ENCODE data around the gene PRPF40B.

Gene PRPF40B

DNA sequence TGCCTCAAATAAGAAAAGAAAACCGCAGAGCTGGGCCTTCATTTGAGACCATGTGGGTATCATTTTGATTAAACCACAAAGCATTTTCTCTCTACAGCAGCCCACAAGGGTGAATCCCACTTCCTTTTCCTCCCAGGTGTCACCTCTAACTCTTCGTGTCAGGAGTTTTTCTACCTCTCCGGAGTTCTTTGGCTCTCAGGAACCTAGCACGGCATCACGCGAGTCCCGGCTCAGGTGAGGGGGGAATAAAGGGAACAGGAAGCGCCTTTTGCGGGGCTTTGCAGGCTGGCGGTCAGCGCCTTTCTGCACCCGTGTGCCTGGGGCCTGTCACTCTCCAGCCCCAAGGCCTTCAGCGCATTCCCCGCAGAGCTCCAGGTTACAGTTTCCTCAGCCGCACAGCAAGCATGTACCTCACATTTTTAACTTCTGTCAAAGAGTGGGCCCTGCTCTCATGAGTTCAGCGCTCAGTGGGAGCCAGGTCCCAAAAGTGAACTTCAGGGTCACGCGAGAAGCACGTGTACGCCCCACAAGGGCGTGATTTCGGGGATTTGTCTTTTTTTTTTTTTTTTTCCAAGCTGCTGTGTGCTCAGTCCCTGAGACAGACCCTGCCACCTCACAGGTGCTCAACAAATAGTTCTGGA is 740 bp upstream of the PRPF40B start:
- TF ChIP-seq ZFX (IDR thresholded peaks at IDR 0.05; ENCODE audit: borderline replicate concordance) = no peak
- TF ChIP-seq, protein P1, sequence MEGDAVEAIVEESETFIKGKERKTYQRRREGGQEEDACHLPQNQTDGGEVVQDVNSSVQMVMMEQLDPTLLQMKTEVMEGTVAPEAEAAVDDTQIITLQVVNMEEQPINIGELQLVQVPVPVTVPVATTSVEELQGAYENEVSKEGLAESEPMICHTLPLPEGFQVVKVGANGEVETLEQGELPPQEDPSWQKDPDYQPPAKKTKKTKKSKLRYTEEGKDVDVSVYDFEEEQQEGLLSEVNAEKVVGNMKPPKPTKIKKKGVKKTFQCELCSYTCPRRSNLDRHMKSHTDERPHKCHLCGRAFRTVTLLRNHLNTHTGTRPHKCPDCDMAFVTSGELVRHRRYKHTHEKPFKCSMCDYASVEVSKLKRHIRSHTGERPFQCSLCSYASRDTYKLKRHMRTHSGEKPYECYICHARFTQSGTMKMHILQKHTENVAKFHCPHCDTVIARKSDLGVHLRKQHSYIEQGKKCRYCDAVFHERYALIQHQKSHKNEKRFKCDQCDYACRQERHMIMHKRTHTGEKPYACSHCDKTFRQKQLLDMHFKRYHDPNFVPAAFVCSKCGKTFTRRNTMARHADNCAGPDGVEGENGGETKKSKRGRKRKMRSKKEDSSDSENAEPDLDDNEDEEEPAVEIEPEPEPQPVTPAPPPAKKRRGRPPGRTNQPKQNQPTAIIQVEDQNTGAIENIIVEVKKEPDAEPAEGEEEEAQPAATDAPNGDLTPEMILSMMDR (IDR thresholded peaks at IDR 0.05) = no peak
- peak overlapping the region; percentile 78 for H3K27ac ChIP-seq

DNA sequence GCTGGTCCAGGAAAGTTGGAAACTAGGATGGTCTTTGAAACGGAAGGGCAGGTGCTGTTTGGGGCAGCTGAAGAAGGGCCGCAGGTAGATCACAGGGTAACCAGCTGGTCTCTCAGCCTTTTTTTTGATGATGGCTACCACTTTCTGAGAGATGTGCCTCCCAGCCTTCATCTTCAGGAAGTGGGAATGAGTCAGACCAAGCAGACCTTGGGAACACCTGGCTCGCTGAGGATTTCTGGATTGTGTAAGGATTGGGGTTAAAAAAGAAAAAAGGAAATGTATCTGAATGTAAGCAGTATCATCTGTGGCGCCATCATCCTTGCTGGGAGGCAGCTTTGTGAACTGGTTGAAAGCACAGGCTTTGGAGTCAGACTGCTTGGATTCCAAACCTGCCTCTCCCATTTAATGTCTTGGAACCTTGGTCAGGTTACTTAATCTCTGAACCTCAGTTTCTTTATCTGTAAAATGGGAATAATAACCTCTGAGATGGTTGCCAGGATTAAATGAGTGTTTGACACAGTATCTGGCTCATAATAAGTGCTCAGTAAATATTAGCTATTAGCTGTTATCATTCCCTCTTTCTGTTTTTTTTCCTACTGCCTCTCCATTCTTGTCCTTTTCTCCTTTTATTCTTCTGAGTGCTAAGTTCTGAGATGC is 1.7 kb downstream of the PRPF40B start:
- H3K27ac ChIP-seq = peak overlapping the region; percentile 78
- TF ChIP-seq, protein P1 (IDR thresholded peaks at IDR 0.05) = no peak
- no peak for TF ChIP-seq ZFX (IDR thresholded peaks at IDR 0.05; ENCODE audit: borderline replicate concordance)

DNA sequence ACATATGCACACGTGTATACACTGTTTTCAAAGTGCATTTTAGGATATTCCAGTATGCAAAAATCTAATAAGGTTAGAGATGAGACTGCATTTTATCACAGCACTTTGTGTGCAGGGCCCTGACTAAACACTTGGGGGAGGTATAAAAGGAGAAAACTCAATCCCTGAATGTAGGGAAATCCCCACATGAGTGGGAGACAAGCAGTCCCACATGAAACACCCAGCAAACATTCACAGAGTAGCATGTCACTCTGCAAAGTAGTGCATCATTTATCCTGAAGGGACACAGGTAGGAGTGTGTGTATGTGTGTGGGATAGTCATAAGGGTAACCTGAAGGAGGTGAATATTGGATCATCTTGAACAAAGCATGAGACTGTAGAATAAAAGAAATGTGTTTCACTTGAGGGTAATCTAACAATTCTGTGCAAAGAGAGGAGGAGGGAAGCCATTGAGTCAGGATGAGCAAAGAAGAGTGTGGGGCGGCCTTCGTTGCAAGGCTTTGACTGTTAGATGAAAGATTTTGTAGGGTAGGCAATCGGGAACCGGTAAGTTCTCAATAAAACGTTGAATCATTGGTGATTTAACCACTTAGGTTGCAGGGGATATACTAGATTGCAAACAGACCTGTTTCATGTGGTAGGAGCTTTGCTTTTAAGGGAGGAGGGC is 2.9 kb downstream of the PRPF40B start:
- TF ChIP-seq ZFX (IDR thresholded peaks at IDR 0.05; ENCODE audit: borderline replicate concordance) = no peak
- TF ChIP-seq, protein P1 (IDR thresholded peaks at IDR 0.05) = no peak

DNA sequence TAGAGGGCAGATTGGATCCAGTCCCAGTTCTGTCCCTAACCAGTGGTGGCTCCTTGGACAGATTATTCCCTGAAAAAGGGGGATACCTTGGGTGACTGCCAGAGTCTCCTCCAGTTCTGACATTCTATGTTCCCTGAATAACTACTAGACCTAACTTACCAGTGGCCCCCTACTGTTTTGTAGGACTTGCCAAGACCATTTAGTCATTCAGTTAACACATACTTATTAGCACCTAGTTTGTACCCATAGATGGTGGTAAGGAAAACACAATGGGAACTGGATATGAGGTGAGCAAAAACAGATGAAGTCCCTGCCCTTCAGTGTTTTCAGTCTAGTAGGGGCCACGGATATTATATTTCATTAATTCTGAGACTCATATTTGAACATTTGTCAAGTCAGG is 3.5 kb downstream of the PRPF40B start:
- H3K27ac ChIP-seq = no peak overlapping the region
- TF ChIP-seq, protein P1 (IDR thresholded peaks at IDR 0.05) = no peak
- no peak for TF ChIP-seq ZFX (IDR thresholded peaks at IDR 0.05; ENCODE audit: borderline replicate concordance)

More for the DNA sequence above, 2.9 kb downstream of the PRPF40B start:
- H3K27ac ChIP-seq = no peak overlapping the region

DNA sequence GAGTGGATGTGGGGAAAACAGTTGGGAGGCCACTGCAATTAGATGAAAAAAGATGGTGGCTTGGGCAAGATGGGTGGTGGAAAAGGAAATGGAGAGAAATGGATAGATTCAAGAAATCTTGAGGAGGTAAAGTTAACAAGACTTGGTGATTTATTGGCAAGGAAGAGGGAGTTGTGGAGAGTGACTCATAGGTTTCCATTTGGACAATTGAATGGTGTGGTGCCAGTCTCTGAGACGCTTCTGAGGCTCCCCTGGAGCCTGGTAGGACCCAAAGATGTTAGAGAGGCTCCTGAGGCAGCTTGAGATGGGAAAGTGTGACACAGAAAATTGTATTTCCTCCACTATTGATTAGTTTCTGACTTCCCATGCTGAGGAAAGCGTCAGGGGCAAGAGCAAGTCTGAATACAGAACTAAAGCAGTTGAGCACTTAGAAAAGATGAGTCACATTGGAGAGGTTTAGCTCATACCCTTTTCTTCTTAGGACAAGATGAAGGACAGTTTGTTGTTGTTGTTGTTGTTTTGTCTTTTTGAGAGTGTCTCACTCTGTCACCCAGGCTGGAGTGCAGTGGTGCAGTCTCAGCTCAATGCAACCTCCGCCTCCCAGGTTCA is 4.5 kb downstream of the PRPF40B start:
- no peak overlapping the region for H3K27ac ChIP-seq
- no peak for TF ChIP-seq ZFX (IDR thresholded peaks at IDR 0.05; ENCODE audit: borderline replicate concordance)
- TF ChIP-seq, protein P1 (IDR thresholded peaks at IDR 0.05) = no peak

DNA sequence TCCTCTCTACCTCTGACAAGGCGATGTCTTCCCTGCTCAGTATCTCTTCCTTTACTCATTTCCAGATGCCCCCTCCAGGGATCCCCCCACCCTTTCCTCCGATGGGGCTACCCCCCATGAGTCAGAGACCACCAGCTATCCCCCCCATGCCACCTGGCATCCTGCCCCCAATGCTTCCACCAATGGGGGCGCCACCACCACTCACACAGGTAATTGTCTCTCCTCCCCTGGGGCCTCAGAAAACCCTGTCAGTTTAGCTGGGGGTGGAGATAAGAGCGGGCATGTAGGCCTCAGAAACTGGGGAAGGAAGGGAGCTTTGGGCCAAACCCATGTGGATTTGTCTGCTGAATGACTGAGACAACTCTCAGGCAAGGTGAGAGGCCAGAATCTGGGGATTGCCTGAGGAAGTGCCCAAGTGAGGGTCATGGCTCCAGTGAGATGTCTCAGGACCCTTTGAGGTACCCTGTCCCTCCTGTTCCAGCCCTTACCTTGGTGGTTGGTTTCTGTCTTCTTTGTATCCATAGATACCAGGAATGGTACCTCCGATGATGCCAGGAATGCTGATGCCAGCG is 8.1 kb downstream of the PRPF40B start:
- H3K27ac ChIP-seq = no peak overlapping the region
- TF ChIP-seq, protein P1 (IDR thresholded peaks at IDR 0.05) = peak; percentile 7; the same call in 1 of the 2 replicates
- TF ChIP-seq ZFX (IDR thresholded peaks at IDR 0.05; ENCODE audit: borderline replicate concordance) = no peak
